HepG2 (cell line): ENCODE results near the gene TMEM214. TPM values are rescaled to one million over a fixed set of nuclear protein-coding genes. Genes with fewer than 3 reads are reported as not detected.
A peak's percentile ranks its signal among the peaks of the same experiment; 100 is the strongest.

Experiments
- ATAC-seq: fragments of 200-7000 bp; cut with Tn5 transposase; 3 replicates; pipeline ENCODE4 v1.9.1; 2020; ENCODE audit warnings: mild to moderate bottlenecking, moderate library complexity
- BruUV-seq: library from RNA; stranded (reverse); fragments of 400-500 nt; replicated peaks from 2 replicates; lab custom pipeline; 2021; lab: Mats Ljungman, UMichigan
- CTCF ChIA-PET: fragments of 300-600 bp; formaldehyde crosslinking; extraction: SDS; loops from one replicate; lab custom pipeline; 2021; ENCODE audit warnings: low total read pairs, inconsistent platforms, low intra/inter-chr PET ratio; lab: Yijun Ruan, JAX
- POLR2A ChIA-PET: fragments of 350-600 bp; sonication (Branson Sonifier 250); formaldehyde crosslinking; loops from one replicate; lab custom pipeline; 2020; ENCODE audit warnings: antibody characterized with exemption, inconsistent platforms; lab: Yijun Ruan, JAX
- DNase-seq: peaks from one replicate; pipeline ENCODE4 v3.0.0-alpha.2; 2015; ENCODE audit warnings: low spot score
- FAIRE-seq: peaks from 3 replicates; lab custom pipeline; 2011; peaks lifted over from hg19 to GRCh38; lab: Jason Lieb, UNC
- H2AFZ ChIP-seq: one replicate; pipeline ENCODE4 v1.6.1; 2011; ENCODE audit warnings: low read length, inconsistent platforms
- H3K27ac ChIP-seq: fragments of 300-600 bp; 3 replicates; pipeline ENCODE4 v1.8.0; 2011; ENCODE audit warnings: mixed run types, mild to moderate bottlenecking, mixed read lengths, low read length, inconsistent platforms; ENCODE audit not compliant: insufficient read depth; ENCODE audit errors: extremely low read length
- H3K27me3 ChIP-seq, 2 experiments: fragments of 200-600 bp in 1 of 2; 2 replicates in 1 of 2; 3 replicates in 1 of 2; pipeline versions ENCODE4 v1.6.0 to v1.8.0; 2011; ENCODE audit warnings: low read length in 2 of 2, mild to moderate bottlenecking in 2 of 2, moderate library complexity in 2 of 2, inconsistent platforms in 1 of 2; ENCODE audit not compliant: insufficient read depth in 2 of 2, control insufficient read depth in 1 of 2
- H3K36me3 ChIP-seq, 2 experiments: fragments of 200-600 bp in 1 of 2; replicated peaks in 1 of 2; 2 replicates in 1 of 2; 3 replicates in 1 of 2; pipeline versions ENCODE4 v1.5.1 to v1.8.0; 2011; ENCODE audit warnings: low read length in 2 of 2, inconsistent platforms in 1 of 2; ENCODE audit not compliant: insufficient read depth in 2 of 2, control insufficient read depth in 1 of 2
- H3K4me1 ChIP-seq: 2 replicates; pipeline ENCODE4 v1.5.1; 2012; ENCODE audit warnings: low read length, inconsistent platforms; ENCODE audit not compliant: insufficient read depth
- H3K4me2 ChIP-seq: 2 replicates; pipeline ENCODE4 v1.6.0; 2011; ENCODE audit warnings: low read depth, low read length, inconsistent platforms
- H3K4me3 ChIP-seq, 3 experiments: fragments of 200-600 bp in 1 of 3; sonication (generic), shearing (Covaris generic) in 1 of 3; replicated peaks in 1 of 3; 2 replicates each; pipeline ENCODE4 v1.5.1; 2011 to 2016; ENCODE audit warnings: low read length in 3 of 3, inconsistent platforms in 2 of 3, low read depth in 2 of 3, mild to moderate bottlenecking in 2 of 3, control low read depth in 1 of 3, mixed read lengths in 1 of 3; ENCODE audit not compliant: insufficient read depth in 1 of 3
- H3K79me2 ChIP-seq: one replicate; pipeline ENCODE4 v1.6.1; 2011; ENCODE audit warnings: low read length, inconsistent platforms; ENCODE audit not compliant: insufficient read depth
- H3K9ac ChIP-seq: 2 replicates; pipeline ENCODE4 v1.6.0; 2011; ENCODE audit warnings: mild to moderate bottlenecking, low read depth, low read length, inconsistent platforms; ENCODE audit not compliant: insufficient read depth
- H3K9me3 ChIP-seq: 2 replicates; pipeline ENCODE4 v1.5.1; 2012; ENCODE audit warnings: mild to moderate bottlenecking, low read length
- H4K20me1 ChIP-seq: 2 replicates; pipeline ENCODE4 v1.6.0; 2011; ENCODE audit warnings: inconsistent platforms, mild to moderate bottlenecking, low read length, moderate library complexity; ENCODE audit not compliant: insufficient read depth
- AGO2 ChIP-seq: fragments of 200-400 bp; formaldehyde crosslinking; optimal IDR thresholded peaks from 2 replicates; pipeline ENCODE3; 2017; ENCODE audit warnings: mild to moderate bottlenecking, low read depth, low read length, moderate library complexity
- DR1 ChIP-seq: sonication (generic); formaldehyde crosslinking; IDR thresholded peaks from 2 replicates; pipeline ENCODE4 v1.8.0; 2021; ENCODE audit warnings: mild to moderate bottlenecking, missing genetic modification reagents, inconsistent platforms
- FOXA1 ChIP-seq, 2 experiments: fragments of 450-650 bp in 1 of 2; sonication (generic) in 1 of 2; formaldehyde crosslinking in 1 of 2; IDR thresholded peaks; 2 replicates each; pipeline versions ENCODE4 v1.4.0 to v1.6.1; 2016 to 2020; ENCODE audit warnings: missing genetic modification reagents in 1 of 2
- NFYC ChIP-seq: IDR thresholded peaks from 2 replicates; pipeline ENCODE4 v1.6.1; 2016; ENCODE audit warnings: missing genetic modification reagents, missing compliant biosample characterization
- NR3C1 ChIP-seq: sonication (generic); formaldehyde crosslinking; IDR thresholded peaks from 2 replicates; pipeline ENCODE4 v1.4.0; 2020; ENCODE audit warnings: missing genetic modification reagents
- NRL ChIP-seq: sonication (generic); formaldehyde crosslinking; IDR thresholded peaks from 2 replicates; pipeline ENCODE4 v1.5.0; 2020; ENCODE audit warnings: missing genetic modification reagents, mild to moderate bottlenecking, moderate library complexity, borderline replicate concordance
- SMAD1 ChIP-seq: sonication (generic); formaldehyde crosslinking; IDR thresholded peaks from 2 replicates; pipeline ENCODE4 v1.4.0; 2020; ENCODE audit warnings: missing genetic modification reagents, low read depth, mild to moderate bottlenecking, borderline replicate concordance
- SRSF9 ChIP-seq: fragments of 200-400 bp; formaldehyde crosslinking; IDR thresholded peaks from 2 replicates; pipeline ENCODE4 v1.6.1; 2018; ENCODE audit warnings: borderline replicate concordance, mild to moderate bottlenecking, low read depth, low read length; ENCODE audit not compliant: insufficient read depth, poor library complexity, severe bottlenecking
- STAT5B ChIP-seq: sonication (generic); formaldehyde crosslinking; IDR thresholded peaks from 2 replicates; pipeline ENCODE4 v1.4.0; 2020; ENCODE audit warnings: missing genetic modification reagents
- ZNF138 ChIP-seq: sonication (generic); formaldehyde crosslinking; IDR thresholded peaks from 2 replicates; pipeline ENCODE4 v1.5.0; 2020; ENCODE audit warnings: mild to moderate bottlenecking, low read depth, missing genetic modification reagents
- ZNF160 ChIP-seq: sonication (generic); formaldehyde crosslinking; IDR thresholded peaks from 2 replicates; pipeline ENCODE4 v1.8.0; 2022; ENCODE audit warnings: mild to moderate bottlenecking, inconsistent platforms, missing genetic modification reagents
- ZNF468 ChIP-seq: sonication (generic); formaldehyde crosslinking; IDR thresholded peaks from 2 replicates; pipeline ENCODE4 v1.8.0; 2022; ENCODE audit warnings: mild to moderate bottlenecking, moderate library complexity, missing genetic modification reagents
- ZNF615 ChIP-seq: sonication (generic); formaldehyde crosslinking; IDR thresholded peaks from 2 replicates; pipeline ENCODE4 v1.5.0; 2020; ENCODE audit warnings: mild to moderate bottlenecking, missing genetic modification reagents, borderline replicate concordance
- ZSCAN12 ChIP-seq: sonication (generic); formaldehyde crosslinking; IDR thresholded peaks from 2 replicates; pipeline ENCODE4 v1.9.0; 2021; ENCODE audit warnings: mild to moderate bottlenecking, missing genetic modification reagents
- ZSCAN29 ChIP-seq: sonication (generic); formaldehyde crosslinking; conservative IDR thresholded peaks from 2 replicates; pipeline ENCODE4 v1.4.0; 2020; ENCODE audit warnings: mild to moderate bottlenecking, missing genetic modification reagents
- WGBS: methylation state at CpG from one replicate; pipeline ENCODE4 v1.1.6; 2017; ENCODE audit warnings: low lambda C conversion rate; 5-methylcytosine and 5-hydroxymethylcytosine counted together
- in situ Hi-C: cut with HindIII; loops from 2 replicates; pipeline ENCODE4 v1.10.0; 2017; ENCODE audit warnings: low pct_unique_long_range_greater_than_20kb; ENCODE audit not compliant: extremely low pct_ligation_motif_present
- intact Hi-C: fragments of 100-400 bp; cut with micrococcal nuclease; formaldehyde crosslinking; loops from one replicate; pipeline ENCODE4 v1.10.0; 2022; ENCODE audit not compliant: unreplicated experiment
- polyA plus RNA-seq, 8 experiments: library from polyadenylated mRNA; depleted of rRNA in 3 of 8; stranded (reverse) in 7 of 8; unstranded in 1 of 8; fragments of >200 nt; fragmentation: Illumina TruSeq in 4 of 8; extraction: Trizol in 4 of 8; gene quantifications; 2 replicates each; pipeline versions ENCODE4 v1.2.1 to v1.2.3, GENCODE V29; 2011 to 2016; ENCODE audit warnings: low read depth in 4 of 8, missing spikeins in 1 of 8, mixed read lengths in 1 of 8; ENCODE audit not compliant: insufficient read depth in 1 of 8
- total RNA-seq, 5 experiments: library from RNA; depleted of rRNA; stranded (reverse); fragments of >200 nt; fragmentation: Illumina TruSeq; extraction: Trizol; gene quantifications; 2 replicates each; pipeline ENCODE4 v1.2.3, GENCODE V29; 2016; ENCODE audit warnings: low read depth in 1 of 5
- TF ChIP-seq, protein P1 (sequence below): fragments of 450-650 bp; IDR thresholded peaks from 2 replicates; pipeline ENCODE4 v1.6.1; 2017

Gene TMEM214
- total and polyA plus RNA-seq, 2 of the 13 experiments (the other 11 are each of a cell fraction or from before 2014, with no cell fraction given), result 58.3 to 132 TPM

DNA sequence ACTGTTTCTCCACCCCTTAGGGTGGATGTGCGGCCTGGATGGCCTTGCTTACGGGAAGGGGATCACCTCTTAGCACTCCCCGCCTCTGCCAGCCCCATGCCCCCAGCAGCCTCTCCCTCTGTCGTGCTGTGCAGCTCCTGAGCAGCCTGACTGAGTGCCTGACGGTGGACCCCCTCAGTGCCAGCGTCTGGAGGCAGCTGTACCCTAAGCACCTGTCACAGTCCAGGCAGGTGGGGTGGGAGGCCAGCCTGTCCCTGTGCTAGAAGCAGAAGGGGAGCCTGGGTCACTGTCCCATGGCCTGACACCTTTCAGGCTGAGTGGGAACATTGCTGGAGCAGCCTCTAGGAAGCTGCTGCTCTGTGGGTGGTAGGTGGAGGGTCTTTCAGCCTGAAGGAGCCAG lies 5.2 kb downstream of the TMEM214 start:
- CTCF ChIA-PET, result no interaction called here
- Histone ChIP-seq H3K4me1 (peaks cover 24% of the 10 kb centered on the region), H3K27ac (no peak overlapping the region)
- 92% methylated on average over 6 of the region's 6 CpGs for WGBS
- TF ChIP-seq NFYC (CRISPR knock-in tag) (no peak), FOXA1 (IDR thresholded peaks at IDR 0.05) (no peak), FOXA1 (CRISPR knock-in tag; IDR thresholded peaks at IDR 0.05) (no peak), ZNF615 (no peak), DR1 (CRISPR knock-in tag) (no peak), ZNF138 (no peak), NR3C1 (no peak), ZSCAN12 (CRISPR knock-in tag) (no peak), NRL (0 out of 2 replicates have a peak, but pooled peaks have one; percentile 59), STAT5B (CRISPR knock-in tag) (no peak), ZNF160 (CRISPR knock-in tag) (no peak), AGO2 (peak; percentile 33), ZNF468 (CRISPR knock-in tag) (no peak), ZSCAN29 (no peak), SRSF9 (no peak), SMAD1 (CRISPR knock-in tag) (no peak)
- TF ChIP-seq, protein P1, sequence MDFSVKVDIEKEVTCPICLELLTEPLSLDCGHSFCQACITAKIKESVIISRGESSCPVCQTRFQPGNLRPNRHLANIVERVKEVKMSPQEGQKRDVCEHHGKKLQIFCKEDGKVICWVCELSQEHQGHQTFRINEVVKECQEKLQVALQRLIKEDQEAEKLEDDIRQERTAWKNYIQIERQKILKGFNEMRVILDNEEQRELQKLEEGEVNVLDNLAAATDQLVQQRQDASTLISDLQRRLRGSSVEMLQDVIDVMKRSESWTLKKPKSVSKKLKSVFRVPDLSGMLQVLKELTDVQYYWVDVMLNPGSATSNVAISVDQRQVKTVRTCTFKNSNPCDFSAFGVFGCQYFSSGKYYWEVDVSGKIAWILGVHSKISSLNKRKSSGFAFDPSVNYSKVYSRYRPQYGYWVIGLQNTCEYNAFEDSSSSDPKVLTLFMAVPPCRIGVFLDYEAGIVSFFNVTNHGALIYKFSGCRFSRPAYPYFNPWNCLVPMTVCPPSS, result no peak
- TF ChIP-seq, all 625 proteins: peak for 2
- BruUV-seq, result no TSS peak
- Histone ChIP-seq H3K36me3 (peaks cover 62 to 80% of the 10 kb centered on the region in 2 experiments), H2AFZ (no peak overlapping the region), H4K20me1 (no peaks in the 10 kb centered on the region; the same call in 1 of the 2 replicates), H3K79me2 (peaks cover 32% of the 10 kb centered on the region), H3K4me2 (no peak overlapping the region), H3K9me3 (no peaks in the 10 kb centered on the region), H3K9ac (no peak overlapping the region), H3K4me3 (no peak overlapping the region), H3K27me3 (no peaks in the 10 kb centered on the region; a peak in 1 of 5 replicates)
- no peak for DNase-seq
- intact Hi-C loops, result loop anchor here (10.0 kb wide), 1 partner anchor 47 kb away; the partner anchor contains the start of gene KHK
- POLR2A ChIA-PET, result interaction anchor here (3.0 kb wide), 1 partner anchor 12 kb away, joined by 19 read pairs; the partner anchor contains the start of gene AGBL5
- FAIRE-seq, result no peak
- ATAC-seq, result no peak
- in situ Hi-C loops, result no loop called here
